HCT116 (cell line): Measurements from ENCODE around the gene PRPH2.

Source experiments
- CBX3 ChIP-seq: IDR thresholded peaks from 2 replicates; pipeline ENCODE4 v1.6.1; 2012; ENCODE audit warnings: low read depth
- CTCF ChIP-seq, 3 experiments: fragments of 200-600 bp in 1 of 3; sonication (generic) in 1 of 3; IDR thresholded peaks in 2 of 3; conservative IDR thresholded peaks in 1 of 3; 2 replicates each; pipeline ENCODE4 v1.5.1; 2012 to 2017; ENCODE audit warnings: low read depth in 2 of 3, low read length in 2 of 3, antibody characterized with exemption in 1 of 3, borderline replicate concordance in 1 of 3, control low read depth in 1 of 3, mild to moderate bottlenecking in 1 of 3, mixed read lengths in 1 of 3, mixed run types in 1 of 3, moderate library complexity in 1 of 3; ENCODE audit not compliant: insufficient read depth in 1 of 3
- EZH2 ChIP-seq: fragments of 200-600 bp; sonication (generic); IDR thresholded peaks from 2 replicates; pipeline ENCODE4 v1.6.1; 2017; ENCODE audit warnings: antibody characterized with exemption, mixed run types
- EZH2phosphoT487 ChIP-seq: fragments of 200-600 bp; IDR thresholded peaks from 2 replicates; pipeline ENCODE4 v1.6.1; 2018; ENCODE audit warnings: antibody characterized with exemption, borderline replicate concordance
- FOSL1 ChIP-seq: IDR thresholded peaks from 2 replicates; pipeline ENCODE4 v1.6.1; 2012; ENCODE audit warnings: low read depth
- MAX ChIP-seq: IDR thresholded peaks from 2 replicates; pipeline ENCODE4 v1.6.1; 2012
- POLR2A ChIP-seq: IDR thresholded peaks from 2 replicates; pipeline ENCODE4 v1.7.0; 2011; ENCODE audit warnings: borderline replicate concordance; ENCODE audit not compliant: insufficient read depth, insufficient read length; ENCODE audit errors: extremely low read depth
- POLR2AphosphoS5 ChIP-seq: IDR thresholded peaks from 2 replicates; pipeline ENCODE4 v1.6.1; 2011; ENCODE audit warnings: mild to moderate bottlenecking, low read depth, low read length, moderate library complexity
- RAD21 ChIP-seq: IDR thresholded peaks from 2 replicates; pipeline ENCODE4 v1.6.1; 2012; ENCODE audit warnings: low read depth, mild to moderate bottlenecking
- ZBTB33 ChIP-seq: IDR thresholded peaks from 2 replicates; pipeline ENCODE4 v1.6.1; 2011; ENCODE audit warnings: mild to moderate bottlenecking, low read length, moderate library complexity; ENCODE audit not compliant: insufficient replicate concordance; ENCODE audit errors: extremely low read depth
- ZNF274 ChIP-seq: fragments of 200-500 bp; sonication (Bioruptor generic); IDR thresholded peaks from 2 replicates; pipeline ENCODE4 v1.6.1; 2014; ENCODE audit warnings: mild to moderate bottlenecking, low read depth, low read length, inconsistent platforms

- no peak for TF ChIP-seq CTCF (IDR thresholded peaks at IDR 0.05 in 2 of 3, conservative IDR thresholded peaks at IDR 0.05 in 1 of 3; ENCODE audit: borderline replicate concordance in 1 of 3, insufficient read depth in 1 of 3, low read depth in 2 of 3, low read length in 2 of 3)
- no peak for TF ChIP-seq EZH2
- TF ChIP-seq POLR2A: no peak
- no peak for TF ChIP-seq FOSL1
- no peak for TF ChIP-seq EZH2phosphoT487
- no peak for TF ChIP-seq MAX
- TF ChIP-seq CBX3: no peak
- no peak for TF ChIP-seq POLR2AphosphoS5
- TF ChIP-seq RAD21: no peak
- no peak for TF ChIP-seq ZBTB33
- TF ChIP-seq ZNF274: no peak
Observed at GRCh38 chr6:42729731-42730130, 7.3 kb upstream of the PRPH2 start.
